Measurements from ENCODE around the gene ANKRD39.

Gene ANKRD39

DNA sequence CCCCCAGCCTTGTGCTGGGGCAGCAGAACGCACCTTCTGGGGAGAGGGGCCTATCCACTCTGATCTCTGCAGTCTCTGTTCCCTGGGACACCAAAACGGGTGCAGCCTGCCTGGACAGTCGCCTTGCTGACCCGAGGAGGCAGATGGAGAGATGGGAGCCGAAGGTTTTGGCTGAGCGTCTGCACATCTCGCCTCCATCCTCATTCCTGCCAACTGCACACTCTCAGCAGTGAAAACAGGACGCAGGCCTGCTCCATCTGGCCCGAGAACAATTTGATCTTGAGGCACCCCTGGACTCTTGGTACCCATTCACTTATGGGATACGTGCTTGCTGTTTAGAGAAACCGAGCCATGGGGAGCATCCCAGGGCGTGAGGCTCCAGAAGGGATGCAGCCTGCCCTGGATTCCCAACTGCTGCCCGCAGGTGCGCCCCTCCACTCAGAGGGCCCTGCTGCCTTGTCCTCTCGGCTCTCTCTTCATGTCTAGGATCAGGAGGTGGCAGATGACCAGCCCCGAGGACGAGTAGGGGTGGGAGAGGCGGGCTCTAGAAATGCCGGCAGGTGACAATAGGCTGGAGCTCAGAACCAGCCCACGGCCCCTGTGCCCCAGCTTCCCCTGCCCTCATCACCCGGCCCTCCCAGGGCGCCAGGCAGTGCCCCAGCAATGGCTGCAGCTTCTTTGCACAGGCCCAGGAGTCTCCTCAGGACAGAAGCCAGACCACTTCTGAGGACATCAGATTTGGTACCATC is 21.2 kb upstream of the ANKRD39 start:
- TF ChIP-seq, protein P1, sequence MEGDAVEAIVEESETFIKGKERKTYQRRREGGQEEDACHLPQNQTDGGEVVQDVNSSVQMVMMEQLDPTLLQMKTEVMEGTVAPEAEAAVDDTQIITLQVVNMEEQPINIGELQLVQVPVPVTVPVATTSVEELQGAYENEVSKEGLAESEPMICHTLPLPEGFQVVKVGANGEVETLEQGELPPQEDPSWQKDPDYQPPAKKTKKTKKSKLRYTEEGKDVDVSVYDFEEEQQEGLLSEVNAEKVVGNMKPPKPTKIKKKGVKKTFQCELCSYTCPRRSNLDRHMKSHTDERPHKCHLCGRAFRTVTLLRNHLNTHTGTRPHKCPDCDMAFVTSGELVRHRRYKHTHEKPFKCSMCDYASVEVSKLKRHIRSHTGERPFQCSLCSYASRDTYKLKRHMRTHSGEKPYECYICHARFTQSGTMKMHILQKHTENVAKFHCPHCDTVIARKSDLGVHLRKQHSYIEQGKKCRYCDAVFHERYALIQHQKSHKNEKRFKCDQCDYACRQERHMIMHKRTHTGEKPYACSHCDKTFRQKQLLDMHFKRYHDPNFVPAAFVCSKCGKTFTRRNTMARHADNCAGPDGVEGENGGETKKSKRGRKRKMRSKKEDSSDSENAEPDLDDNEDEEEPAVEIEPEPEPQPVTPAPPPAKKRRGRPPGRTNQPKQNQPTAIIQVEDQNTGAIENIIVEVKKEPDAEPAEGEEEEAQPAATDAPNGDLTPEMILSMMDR (IDR thresholded peaks at IDR 0.05; ENCODE audit: extremely low read depth, missing control alignments) = no peak
- no peak for DNase-seq (ENCODE audit: low spot score)

DNA sequence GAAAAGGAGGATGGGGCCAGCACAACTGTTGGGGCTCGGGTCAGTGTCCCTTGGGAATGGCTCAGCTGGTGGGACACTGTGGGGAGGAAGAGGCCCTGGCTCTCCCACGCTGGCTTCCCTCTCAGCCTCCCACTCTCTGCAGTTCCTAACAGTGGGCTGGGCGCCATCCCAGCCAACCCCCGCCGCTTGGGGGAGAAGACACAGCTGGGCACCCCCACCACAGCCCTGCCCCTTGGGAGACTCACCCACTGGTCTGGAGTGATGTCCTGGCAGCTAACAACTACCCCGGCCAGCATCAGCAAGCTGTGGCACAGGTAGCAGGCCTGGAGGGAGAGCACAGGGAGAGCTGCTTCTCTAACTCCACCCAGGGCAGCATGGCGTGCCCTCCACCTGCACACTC is 20.4 kb upstream of the ANKRD39 start:
- no peak for DNase-seq (ENCODE audit: low spot score)

DNA sequence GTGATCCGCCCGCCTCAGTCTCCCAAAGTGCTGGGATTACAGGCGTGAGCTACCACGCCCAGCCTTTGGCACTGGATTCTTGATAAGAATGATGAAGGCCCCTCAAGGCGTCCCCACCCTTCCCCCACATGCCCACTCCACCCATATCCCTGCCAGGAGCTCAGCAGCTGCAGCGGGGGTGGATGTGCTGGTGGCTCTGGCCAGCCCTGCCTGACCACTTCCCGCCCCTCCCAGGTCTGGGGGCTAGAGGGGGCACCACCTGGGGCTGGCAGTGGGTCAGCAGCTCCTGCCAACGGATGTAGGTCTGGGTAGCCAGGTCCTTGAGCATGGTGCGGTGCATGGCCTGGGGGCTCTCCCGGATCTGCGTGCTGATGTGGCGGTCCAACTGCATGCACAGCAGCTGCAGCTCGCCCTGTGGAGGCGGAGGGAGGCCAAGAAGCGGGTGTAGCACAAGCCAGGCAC is 19.8 kb upstream of the ANKRD39 start:
- TF ChIP-seq, protein P1 (IDR thresholded peaks at IDR 0.05; ENCODE audit: extremely low read depth, missing control alignments) = no peak
- no peak for DNase-seq (ENCODE audit: low spot score)

More for the DNA sequence above, 20.4 kb upstream of the ANKRD39 start:
- TF ChIP-seq, protein P1 (IDR thresholded peaks at IDR 0.05; ENCODE audit: extremely low read depth, missing control alignments) = no peak

DNA sequence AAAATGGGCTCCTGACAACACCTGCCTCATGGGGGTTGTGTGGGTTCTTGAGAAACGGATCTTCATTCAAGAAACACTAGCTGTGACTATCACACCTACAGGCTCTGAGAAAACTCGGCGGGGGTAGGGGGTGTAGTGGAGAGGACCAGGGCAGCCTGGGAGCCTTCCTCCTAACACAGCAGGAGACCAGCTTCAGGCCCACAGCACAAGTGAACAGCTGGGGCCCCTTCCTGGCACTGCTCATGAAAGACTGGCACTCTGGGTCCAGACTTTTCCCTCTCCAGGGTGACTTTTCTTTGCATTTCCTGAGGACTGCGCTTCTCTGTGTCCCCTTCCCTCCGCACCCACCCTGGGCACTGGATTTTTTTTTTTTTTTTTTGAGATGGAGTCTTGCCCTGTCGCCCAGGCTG is 19.2 kb upstream of the ANKRD39 start:
- TF ChIP-seq, protein P1 (IDR thresholded peaks at IDR 0.05; ENCODE audit: extremely low read depth, missing control alignments) = no peak
- no peak for DNase-seq (ENCODE audit: low spot score)

DNA sequence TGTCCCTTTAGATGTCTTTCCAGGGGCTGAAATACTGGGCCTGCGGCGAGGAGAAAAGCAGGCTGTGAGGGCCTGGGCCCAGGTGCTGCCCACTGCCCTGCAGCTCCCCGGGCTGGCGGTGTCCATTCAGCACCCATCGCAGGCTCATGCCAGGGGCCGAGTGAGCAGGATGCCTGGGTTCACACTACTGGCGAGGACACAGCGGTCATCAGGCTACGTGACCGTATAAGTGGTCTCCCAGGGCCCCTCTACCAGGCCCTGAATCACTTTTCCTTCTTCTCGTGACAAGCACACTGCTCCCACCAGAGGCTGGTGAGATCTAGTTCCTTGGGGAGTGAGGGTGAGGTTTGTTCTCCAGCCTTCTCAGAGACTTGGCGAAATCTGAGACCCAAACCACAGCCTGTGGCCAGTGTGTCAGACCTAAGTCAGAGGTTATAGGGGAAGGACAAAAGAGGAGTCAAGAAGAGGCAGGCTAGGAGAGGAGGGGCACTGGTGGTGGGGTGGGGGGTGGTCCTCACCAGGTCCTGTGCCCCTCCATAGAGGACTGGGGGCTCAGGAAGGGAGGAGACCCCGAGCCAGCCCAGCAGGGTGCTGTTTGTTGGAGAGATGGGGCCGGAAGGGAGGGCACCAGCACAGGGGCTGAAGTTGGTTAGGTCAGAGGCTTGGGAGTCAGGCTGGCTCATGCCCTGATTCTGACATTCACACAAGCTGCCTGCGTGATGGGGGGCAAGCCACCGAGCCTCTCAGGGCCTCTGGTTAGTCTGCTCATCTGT is 18.6 kb upstream of the ANKRD39 start:
- no peak for DNase-seq (ENCODE audit: low spot score)
- TF ChIP-seq, protein P1 (IDR thresholded peaks at IDR 0.05; ENCODE audit: extremely low read depth, missing control alignments) = no peak

DNA sequence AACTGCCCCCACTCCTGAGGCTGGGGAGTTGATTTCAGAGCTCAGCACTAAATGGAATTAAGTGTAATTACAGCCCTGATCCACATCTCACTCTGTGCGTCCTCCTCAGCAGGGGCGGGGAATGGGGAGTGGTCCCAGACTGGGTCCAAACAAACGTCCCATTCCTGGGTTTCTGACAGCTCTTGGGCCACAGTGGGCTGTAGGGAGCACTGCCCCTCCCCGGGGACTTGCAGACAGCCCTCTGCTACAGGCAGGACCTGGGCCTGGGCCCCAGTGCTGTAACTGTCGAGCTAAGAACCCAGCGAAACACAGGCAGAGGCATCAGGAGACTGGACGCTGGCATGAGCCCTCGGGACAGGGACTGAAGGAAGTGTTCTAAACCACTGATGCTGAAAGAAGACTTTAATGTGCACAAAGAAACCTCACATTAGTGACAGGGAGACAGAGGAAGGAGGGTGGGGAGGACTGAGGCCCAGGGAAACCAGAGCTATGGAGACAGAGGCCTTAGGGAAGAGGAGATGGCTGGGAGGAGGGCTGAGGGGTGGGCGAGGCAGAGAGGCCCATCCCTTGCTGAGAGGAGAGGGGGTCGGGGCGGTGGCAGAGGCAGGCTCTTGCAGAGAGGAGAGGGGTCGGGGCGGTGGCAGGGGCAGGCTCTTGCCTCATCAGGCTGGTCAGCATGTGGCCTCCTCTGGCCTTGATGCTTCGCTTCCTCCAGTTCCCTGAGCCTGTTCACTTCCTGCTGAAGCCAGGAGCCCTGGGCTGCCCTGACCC is 17.9 kb upstream of the ANKRD39 start:
- DNase-seq (ENCODE audit: low spot score) = no peak

More for the DNA sequence above, 17.9 kb upstream of the ANKRD39 start:
- TF ChIP-seq, protein P1 (IDR thresholded peaks at IDR 0.05; ENCODE audit: extremely low read depth, missing control alignments) = no peak
